HepG2 (cell line): ENCODE data around the gene RNU2-63P. TPM values are rescaled to one million over a fixed set of nuclear protein-coding genes. Genes with fewer than 3 reads are reported as not detected.

Experiments
- BCL6 ChIP-seq: IDR thresholded peaks from 2 replicates; pipeline ENCODE4 v1.6.1; 2016; ENCODE audit warnings: missing genetic modification reagents, missing compliant biosample characterization
- ELF4 ChIP-seq: sonication (generic); formaldehyde crosslinking; IDR thresholded peaks from 2 replicates; pipeline ENCODE4 v1.5.0; 2020; ENCODE audit warnings: missing genetic modification reagents, mild to moderate bottlenecking, moderate library complexity, borderline replicate concordance
- FOXA3 ChIP-seq: IDR thresholded peaks from 2 replicates; pipeline ENCODE4 v1.6.1; 2016; ENCODE audit warnings: missing genetic modification reagents, missing compliant biosample characterization
- HMG20A ChIP-seq: IDR thresholded peaks from 2 replicates; pipeline ENCODE4 v1.6.1; 2016; ENCODE audit warnings: borderline replicate concordance
- MBNL3 ChIP-seq: fragments of 250-450 bp; sonication (Bioruptor Pico); conservative IDR thresholded peaks from 2 replicates; pipeline ENCODE4 v1.8.0; 2022; ENCODE audit warnings: mild to moderate bottlenecking, inconsistent platforms
- SALL2 ChIP-seq: sonication (generic); formaldehyde crosslinking; IDR thresholded peaks from 2 replicates; pipeline ENCODE4 v1.8.1; 2023; ENCODE audit warnings: mild to moderate bottlenecking, missing genetic modification reagents, inconsistent platforms
- SP2 ChIP-seq: sonication (generic); formaldehyde crosslinking; IDR thresholded peaks from 2 replicates; pipeline ENCODE4 v1.5.1; 2020; ENCODE audit warnings: mild to moderate bottlenecking, missing genetic modification reagents
- SSRP1 ChIP-seq: IDR thresholded peaks from 2 replicates; pipeline ENCODE4 v1.6.1; 2016; ENCODE audit warnings: control low read depth
- TOE1 ChIP-seq: sonication (generic); formaldehyde crosslinking; IDR thresholded peaks from 2 replicates; pipeline ENCODE4 v1.4.0; 2020; ENCODE audit warnings: mild to moderate bottlenecking, missing genetic modification reagents
- TRAFD1 ChIP-seq: sonication (generic); formaldehyde crosslinking; IDR thresholded peaks from 2 replicates; pipeline ENCODE4 v1.5.1; 2020; ENCODE audit warnings: missing genetic modification reagents, mild to moderate bottlenecking, borderline replicate concordance
- TRIM24 ChIP-seq: sonication (generic); formaldehyde crosslinking; IDR thresholded peaks from 2 replicates; pipeline ENCODE4 v1.8.0; 2022; ENCODE audit warnings: mild to moderate bottlenecking, missing genetic modification reagents
- ZKSCAN1 ChIP-seq: fragments of 150-350 bp; IDR thresholded peaks from 2 replicates; pipeline ENCODE4 v1.6.1; 2014; ENCODE audit warnings: low read length
- ZNF337 ChIP-seq: sonication (generic); formaldehyde crosslinking; IDR thresholded peaks from 2 replicates; pipeline ENCODE4 v1.5.1; 2020; ENCODE audit warnings: missing genetic modification reagents, low read depth, mild to moderate bottlenecking, borderline replicate concordance
- polyA plus RNA-seq, 8 experiments: library from polyadenylated mRNA; depleted of rRNA in 3 of 8; stranded (reverse) in 7 of 8; unstranded in 1 of 8; fragments of >200 nt; fragmentation: Illumina TruSeq in 4 of 8; extraction: Trizol in 4 of 8; gene quantifications; 2 replicates each; pipeline versions ENCODE4 v1.2.1 to v1.2.3, GENCODE V29; 2011 to 2016; ENCODE audit warnings: low read depth in 4 of 8, missing spikeins in 1 of 8, mixed read lengths in 1 of 8; ENCODE audit not compliant: insufficient read depth in 1 of 8
- total RNA-seq, 5 experiments: library from RNA; depleted of rRNA; stranded (reverse); fragments of >200 nt; fragmentation: Illumina TruSeq; extraction: Trizol; gene quantifications; 2 replicates each; pipeline ENCODE4 v1.2.3, GENCODE V29; 2016; ENCODE audit warnings: low read depth in 1 of 5
- TF ChIP-seq, protein P1 (sequence below), 2 experiments: sonication (generic) in 1 of 2; formaldehyde crosslinking in 1 of 2; IDR thresholded peaks; 2 replicates each; pipeline versions ENCODE4 v1.4.0 to v1.6.1; 2016 to 2020; ENCODE audit warnings: borderline replicate concordance in 1 of 2, low read depth in 1 of 2, mild to moderate bottlenecking in 1 of 2, missing genetic modification reagents in 1 of 2
- TF ChIP-seq, protein P2 (sequence below): sonication (generic); formaldehyde crosslinking; IDR thresholded peaks from 2 replicates; pipeline ENCODE4 v1.5.0; 2020; ENCODE audit warnings: mild to moderate bottlenecking, missing genetic modification reagents
- TF ChIP-seq, protein P3 (sequence below): sonication (generic); formaldehyde crosslinking; IDR thresholded peaks from 2 replicates; pipeline ENCODE4 v1.5.0; 2020; ENCODE audit warnings: missing genetic modification reagents
- TF ChIP-seq, protein P4 (sequence below): sonication (generic); formaldehyde crosslinking; IDR thresholded peaks from 2 replicates; pipeline ENCODE4 v1.8.1; 2023; ENCODE audit warnings: mild to moderate bottlenecking, missing genetic modification reagents, borderline replicate concordance

RNU2-63P gene
- total and polyA plus RNA-seq, 2 of the 13 experiments (the other 11 are each of a cell fraction or from before 2014, with no cell fraction given), result 6.8 TPM; not detected in 1

DNA sequence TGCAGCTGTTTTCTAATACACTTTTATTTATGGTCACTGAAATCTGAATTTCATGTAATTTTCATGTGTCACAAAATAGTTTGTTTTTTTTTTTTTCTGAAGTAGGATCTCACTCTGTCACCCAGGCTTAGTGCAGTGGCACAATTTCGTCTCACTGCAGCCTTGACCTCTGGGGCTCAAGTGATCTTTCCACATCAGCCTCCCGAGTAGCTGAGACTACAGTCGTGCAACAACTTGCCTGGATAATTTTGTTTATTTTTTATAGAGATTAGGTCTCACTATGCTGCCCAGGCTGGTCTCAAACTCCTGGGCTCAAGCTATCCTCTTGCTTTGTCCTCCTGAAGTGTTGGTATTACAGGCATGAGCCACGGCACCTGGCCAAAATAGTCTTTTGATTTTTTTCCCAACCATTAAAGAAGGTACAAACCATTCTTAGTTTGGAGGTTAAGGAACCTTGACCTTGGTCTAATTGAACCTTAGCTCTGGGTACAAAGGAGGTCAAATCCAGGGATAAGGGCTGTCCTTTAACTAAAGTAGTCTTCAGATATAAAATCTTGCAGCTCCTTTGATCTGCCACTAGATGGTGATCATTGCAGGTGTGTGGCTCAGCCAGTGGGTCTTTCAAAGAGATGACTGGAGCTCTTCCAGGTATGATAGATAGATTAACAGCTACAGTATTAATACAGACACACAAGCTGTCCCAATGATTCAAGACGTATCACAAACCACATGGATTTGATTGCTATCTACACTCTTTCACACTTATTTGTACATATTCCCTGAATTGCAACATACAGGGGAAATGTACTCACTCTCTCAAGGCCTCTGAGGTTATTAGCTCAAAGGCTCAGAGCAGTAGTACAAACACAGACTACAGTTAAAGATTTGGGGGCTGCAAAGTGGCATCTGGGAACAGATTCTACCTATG, 43.9 kb upstream of the RNU2-63P start (continued):
- TF ChIP-seq, protein P1, sequence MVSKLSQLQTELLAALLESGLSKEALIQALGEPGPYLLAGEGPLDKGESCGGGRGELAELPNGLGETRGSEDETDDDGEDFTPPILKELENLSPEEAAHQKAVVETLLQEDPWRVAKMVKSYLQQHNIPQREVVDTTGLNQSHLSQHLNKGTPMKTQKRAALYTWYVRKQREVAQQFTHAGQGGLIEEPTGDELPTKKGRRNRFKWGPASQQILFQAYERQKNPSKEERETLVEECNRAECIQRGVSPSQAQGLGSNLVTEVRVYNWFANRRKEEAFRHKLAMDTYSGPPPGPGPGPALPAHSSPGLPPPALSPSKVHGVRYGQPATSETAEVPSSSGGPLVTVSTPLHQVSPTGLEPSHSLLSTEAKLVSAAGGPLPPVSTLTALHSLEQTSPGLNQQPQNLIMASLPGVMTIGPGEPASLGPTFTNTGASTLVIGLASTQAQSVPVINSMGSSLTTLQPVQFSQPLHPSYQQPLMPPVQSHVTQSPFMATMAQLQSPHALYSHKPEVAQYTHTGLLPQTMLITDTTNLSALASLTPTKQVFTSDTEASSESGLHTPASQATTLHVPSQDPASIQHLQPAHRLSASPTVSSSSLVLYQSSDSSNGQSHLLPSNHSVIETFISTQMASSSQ (IDR thresholded peaks at IDR 0.05; ENCODE audit: low read depth), result peak; percentile 15; the same call in 1 of the 2 replicates
- TF ChIP-seq, protein P1 (CRISPR knock-in tag; IDR thresholded peaks at IDR 0.05; ENCODE audit: borderline replicate concordance), result no peak
- TF ChIP-seq ELF4 (no peak), TOE1 (CRISPR knock-in tag) (no peak), MBNL3 (CRISPR knock-in tag) (no peak), TRAFD1 (CRISPR knock-in tag) (no peak), TRIM24 (CRISPR knock-in tag) (no peak), FOXA3 (peak; percentile 74), ZKSCAN1 (no peak), SSRP1 (CRISPR knock-in tag) (no peak), ZNF337 (no peak), HMG20A (CRISPR knock-in tag) (no peak), BCL6 (CRISPR knock-in tag) (peak; percentile 37; the same call in 1 of the 2 replicates), SALL2 (CRISPR knock-in tag) (no peak), SP2 (CRISPR knock-in tag) (no peak)
- TF ChIP-seq, protein P2, sequence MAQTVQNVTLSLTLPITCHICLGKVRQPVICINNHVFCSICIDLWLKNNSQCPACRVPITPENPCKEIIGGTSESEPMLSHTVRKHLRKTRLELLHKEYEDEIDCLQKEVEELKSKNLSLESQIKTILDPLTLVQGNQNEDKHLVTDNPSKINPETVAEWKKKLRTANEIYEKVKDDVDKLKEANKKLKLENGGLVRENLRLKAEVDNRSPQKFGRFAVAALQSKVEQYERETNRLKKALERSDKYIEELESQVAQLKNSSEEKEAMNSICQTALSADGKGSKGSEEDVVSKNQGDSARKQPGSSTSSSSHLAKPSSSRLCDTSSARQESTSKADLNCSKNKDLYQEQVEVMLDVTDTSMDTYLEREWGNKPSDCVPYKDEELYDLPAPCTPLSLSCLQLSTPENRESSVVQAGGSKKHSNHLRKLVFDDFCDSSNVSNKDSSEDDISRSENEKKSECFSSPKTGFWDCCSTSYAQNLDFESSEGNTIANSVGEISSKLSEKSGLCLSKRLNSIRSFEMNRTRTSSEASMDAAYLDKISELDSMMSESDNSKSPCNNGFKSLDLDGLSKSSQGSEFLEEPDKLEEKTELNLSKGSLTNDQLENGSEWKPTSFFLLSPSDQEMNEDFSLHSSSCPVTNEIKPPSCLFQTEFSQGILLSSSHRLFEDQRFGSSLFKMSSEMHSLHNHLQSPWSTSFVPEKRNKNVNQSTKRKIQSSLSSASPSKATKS, result no peak
- TF ChIP-seq, protein P3, sequence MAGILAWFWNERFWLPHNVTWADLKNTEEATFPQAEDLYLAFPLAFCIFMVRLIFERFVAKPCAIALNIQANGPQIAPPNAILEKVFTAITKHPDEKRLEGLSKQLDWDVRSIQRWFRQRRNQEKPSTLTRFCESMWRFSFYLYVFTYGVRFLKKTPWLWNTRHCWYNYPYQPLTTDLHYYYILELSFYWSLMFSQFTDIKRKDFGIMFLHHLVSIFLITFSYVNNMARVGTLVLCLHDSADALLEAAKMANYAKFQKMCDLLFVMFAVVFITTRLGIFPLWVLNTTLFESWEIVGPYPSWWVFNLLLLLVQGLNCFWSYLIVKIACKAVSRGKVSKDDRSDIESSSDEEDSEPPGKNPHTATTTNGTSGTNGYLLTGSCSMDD (CRISPR knock-in tag), result no peak
- TF ChIP-seq, protein P4, sequence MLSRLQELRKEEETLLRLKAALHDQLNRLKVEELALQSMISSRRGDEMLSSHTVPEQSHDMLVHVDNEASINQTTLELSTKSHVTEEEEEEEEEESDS (CRISPR knock-in tag), result 0 out of 2 replicates have a peak, but pooled peaks have one; percentile 54
